NCI-H510A treated with DMSO at 0.1 percent for 48 hours (cell line): ENCODE results near the gene EXOC3L4.

Source experiments
- DNase-seq: peaks from one replicate; lab custom pipeline; 2025; lab: John Stamatoyannopoulos, UW

The EXOC3L4 gene

DNA sequence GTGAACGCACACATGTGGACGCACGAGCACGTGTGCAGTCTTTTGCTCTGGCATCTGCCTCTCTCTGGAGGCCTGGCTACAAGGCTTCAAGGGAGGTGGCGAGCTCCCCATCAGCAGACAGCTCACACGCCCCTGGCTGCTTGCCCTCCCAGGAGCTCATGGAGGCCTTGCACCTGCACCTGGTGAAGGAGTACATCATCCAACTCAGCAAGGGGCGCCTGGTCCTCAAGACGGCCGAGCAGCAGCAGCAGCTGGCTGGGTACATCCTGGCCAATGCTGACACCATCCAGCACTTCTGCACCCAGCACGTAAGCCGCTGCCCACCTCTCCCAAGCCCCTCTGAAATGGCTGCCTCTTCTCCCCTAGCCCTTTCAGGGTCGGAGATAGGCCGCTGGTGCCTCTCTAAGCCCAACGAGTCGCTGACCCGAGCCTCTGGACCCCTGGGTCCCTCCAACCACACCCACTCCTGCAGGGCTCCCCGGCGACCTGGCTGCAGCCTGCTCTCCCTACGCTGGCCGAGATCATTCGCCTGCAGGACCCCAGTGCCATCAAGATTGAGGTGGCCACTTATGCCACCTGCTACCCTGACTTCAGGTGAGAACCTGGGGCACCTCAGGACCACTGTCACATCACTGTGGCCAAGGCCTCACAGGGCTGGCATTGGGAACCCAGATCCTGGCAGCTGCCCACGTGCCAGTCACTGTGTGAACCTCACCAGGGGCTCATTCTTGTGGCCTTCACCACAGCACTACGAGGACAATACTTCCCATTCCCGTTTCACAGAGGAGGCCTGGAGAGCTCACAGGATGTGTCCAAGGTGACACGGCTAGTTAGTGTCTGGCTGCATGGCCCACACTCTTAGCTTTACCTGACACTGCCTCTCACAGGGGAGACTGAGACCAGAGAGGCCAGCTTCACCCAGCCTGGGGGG is 39.0 kb downstream of the EXOC3L4 start:
- DNase-seq = no peak

DNA sequence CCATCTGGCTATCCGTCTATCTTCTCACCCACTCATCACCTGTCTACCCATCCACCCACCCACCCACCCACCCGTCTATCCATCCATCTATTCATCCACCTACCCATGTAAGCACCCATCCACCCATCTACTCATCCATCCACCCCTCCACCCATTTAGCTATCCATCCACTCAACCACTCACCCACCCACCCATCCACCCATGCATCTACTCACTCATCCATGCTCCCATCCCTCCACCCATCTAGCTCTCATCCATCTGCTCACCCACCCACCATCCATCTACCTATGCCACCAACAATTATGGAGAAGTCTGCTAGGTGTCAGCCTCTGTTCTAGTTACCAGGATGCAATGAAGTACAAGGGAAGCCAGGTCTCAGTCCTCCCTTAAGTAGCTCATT is 39.9 kb downstream of the EXOC3L4 start:
- DNase-seq = no peak

GRCh38 chr14:103134919-103135318 is 40.4 kb downstream of the EXOC3L4 start:
- DNase-seq = no peak

GRCh38 chr14:103135333-103136260 is 41.1 kb downstream of the EXOC3L4 start:
- DNase-seq = no peak

GRCh38 chr14:103136388-103137271 is 42.1 kb downstream of the EXOC3L4 start:
- no peak for DNase-seq

- DNase-seq = no peak
Measured at GRCh38 chr14:103137689-103138300, 43.3 kb downstream of the EXOC3L4 start.

DNA sequence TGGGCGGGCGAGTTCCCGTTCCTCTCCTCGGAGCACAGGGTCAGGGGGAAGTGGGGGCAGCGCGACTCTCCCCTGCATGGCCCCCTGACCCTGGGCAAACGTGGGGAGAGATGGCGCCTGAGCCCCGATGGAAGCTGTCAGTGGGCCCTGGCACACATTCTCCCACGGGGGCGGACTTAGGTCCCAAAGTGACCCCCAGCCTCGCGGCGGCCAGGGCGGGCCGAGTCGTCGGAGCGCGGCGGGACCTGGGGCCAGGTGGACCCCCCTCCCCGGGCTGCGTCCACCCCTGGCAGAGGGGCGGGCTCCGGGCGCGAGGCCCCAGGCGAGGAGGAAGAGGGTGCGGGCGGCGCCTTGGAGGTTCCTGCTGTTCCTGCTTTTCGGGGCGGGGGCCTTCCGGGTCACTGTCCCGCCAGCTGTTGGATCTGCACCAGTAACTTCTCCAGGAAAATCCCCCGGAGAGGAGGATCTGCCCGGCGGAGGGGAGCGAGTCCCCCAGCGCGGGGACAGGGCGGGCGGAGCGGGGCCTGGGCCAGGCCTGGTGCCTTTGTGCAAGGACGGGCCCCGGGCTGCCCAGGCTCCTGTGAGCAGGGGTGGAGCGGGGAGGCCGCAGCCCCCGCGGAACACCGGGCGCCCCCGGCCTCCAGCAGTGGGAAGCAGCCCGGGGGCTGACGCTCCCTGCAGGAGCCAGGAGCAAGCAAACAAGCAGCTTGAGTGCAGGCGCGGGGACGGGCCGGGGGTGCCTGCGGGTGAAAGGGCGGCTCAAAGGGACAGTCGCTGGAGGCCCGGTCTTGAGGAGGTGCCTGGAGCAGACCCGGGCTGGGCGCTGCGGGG is 44.0 kb downstream of the EXOC3L4 start:
- no peak for DNase-seq

DNA sequence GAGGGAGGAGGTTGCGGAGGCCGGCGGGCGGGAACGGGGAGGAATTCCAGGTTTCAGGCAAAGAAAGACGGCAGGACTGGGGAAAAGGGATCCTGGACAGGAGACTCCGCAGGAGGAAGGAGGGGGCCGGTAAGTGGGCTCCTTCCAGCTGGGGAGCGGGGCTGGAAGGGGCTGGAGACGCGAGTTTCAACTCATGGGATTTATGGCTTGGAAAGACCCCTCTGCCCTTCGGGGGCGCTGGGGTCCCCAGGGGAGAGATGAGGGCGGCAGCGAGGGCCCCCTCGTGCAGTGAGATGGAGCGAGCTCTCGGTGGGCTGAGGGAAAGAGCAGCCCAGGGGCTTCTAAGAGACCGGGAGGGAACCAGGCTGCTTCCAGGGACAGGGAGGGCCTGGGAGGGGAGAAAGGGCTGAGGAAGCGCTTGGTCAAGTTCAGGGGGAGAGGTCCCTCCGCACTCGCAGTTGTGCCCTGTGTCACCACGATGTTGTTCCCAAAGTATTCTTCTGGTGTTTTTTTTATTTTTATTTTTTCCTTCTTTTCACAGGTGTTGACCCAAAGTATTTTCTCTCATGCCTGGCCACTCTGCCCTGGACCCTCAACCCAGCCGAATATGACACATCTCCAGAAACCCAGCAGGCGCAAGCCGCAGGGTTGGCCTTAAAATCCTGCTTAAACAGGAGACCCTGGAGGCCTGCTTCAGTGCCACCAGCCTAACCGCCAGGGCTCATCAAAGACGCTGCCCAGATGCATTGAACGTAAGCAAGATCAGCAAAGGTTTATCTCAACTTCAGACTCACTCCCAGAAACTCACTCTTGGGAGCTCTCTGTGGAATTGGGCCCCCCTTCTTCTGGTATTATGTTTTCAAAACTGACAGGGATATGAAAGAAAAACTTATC is 44.9 kb downstream of the EXOC3L4 start:
- no peak for DNase-seq

DNA sequence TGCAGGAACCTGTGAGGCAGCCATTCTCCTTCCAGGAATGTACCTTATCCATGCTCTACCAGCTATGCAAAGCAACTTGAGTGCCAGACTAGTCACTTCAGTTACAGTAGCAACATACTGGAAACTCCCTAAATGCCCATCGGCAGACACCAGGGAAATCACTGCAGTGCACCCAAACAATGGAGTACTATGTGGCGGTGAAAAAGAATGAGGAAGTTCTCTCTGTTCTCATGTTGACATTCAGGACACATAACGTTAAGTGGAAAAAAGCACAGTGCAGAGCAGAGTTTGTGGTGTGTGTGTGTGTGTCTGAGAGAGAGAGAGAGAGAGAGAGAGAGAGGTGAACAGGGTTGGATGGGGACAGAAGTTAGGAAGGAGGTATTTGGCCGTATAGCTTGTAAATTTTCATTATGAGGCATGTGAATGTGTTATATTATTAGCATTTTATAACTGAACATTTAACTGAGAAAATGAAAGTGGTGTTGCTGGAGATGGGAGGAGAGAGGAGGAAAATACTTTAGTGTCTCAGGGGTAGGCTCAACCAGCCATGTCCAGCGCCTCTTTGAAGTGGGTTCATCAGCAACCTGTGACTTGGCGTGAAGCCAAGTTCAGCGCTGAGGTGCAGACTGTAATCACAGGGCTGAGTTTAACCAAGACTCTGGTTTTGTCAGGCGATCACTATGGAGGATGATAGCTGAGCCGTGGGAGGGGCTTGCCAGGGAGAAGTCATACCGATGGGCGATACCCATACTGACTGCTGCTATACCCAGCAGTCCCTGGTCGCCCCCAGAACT is 46.0 kb downstream of the EXOC3L4 start:
- peak; percentile 92 for DNase-seq

GRCh38 chr14:103141117-103141796 is 46.7 kb downstream of the EXOC3L4 start:
- DNase-seq = peak; percentile 77

GRCh38 chr14:103142026-103142425 is 47.5 kb downstream of the EXOC3L4 start:
- no peak for DNase-seq

DNA sequence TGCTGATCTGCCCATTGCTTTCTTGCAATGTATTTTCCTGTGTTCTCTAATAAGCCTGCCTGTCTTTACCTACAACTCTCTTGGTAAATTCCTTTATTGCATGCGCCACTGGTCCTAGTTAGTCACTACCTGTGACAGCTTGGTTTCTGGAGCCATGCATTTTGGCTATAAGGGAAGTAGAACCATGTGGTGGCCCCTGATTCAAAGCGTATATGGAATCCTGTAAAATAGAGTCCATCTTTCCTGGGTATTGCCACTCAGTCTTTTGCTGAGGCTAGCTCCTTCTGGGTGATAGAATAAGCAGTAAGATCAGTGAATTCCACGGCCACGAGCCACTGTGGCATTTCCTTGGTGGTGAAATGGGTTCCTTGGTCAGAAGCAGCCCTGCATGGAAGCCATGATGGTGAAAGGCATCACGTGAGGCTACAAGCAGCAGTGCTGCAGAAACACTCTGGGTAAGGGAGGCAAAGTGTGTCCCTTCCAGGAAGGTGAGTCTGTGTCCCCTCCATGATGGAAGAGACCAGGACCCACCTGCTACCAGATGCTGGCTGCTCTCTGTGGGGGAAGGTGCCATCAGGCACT is 48.3 kb downstream of the EXOC3L4 start:
- no peak for DNase-seq

- no peak for DNase-seq
Measured at GRCh38 chr14:103143506-103143905, 49.0 kb downstream of the EXOC3L4 start.

DNA sequence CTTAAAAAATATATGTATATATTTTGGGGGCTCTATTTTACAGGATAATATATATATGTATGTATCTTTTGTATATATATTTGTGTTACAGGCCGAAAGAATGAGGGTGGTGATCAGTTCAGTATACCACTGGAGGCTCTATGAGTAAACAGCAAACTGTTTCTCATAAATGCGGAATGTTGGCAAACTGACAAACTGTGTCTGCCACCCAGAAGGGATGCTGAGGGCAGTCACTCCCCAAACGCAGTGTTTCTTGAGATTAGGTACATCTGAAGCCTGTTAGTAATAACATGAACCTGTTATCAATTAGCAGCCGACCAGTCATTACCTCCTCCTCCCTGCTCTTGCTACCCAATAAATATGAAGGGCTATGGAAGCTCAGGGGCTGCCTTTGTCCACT is 49.6 kb downstream of the EXOC3L4 start:
- no peak for DNase-seq

GRCh38 chr14:103146141-103146709 is 51.7 kb downstream of the EXOC3L4 start:
- no peak for DNase-seq

GRCh38 chr14:103149351-103150237 is 55.1 kb downstream of the EXOC3L4 start:
- DNase-seq = no peak
